H1 (cell line): Measurements from ENCODE around the gene GAN. TPM values are rescaled to one million over a fixed set of nuclear protein-coding genes. Genes with fewer than 3 reads are reported as not detected.

Source experiments
- CTCF ChIA-PET: fragments of 300-600 bp; sonication (Branson Sonifier 250); formaldehyde crosslinking; loops from one replicate; lab custom pipeline; 2021; ENCODE audit not compliant: partially characterized antibody; lab: Charles Lee
- POLR2A ChIA-PET: fragments of 300-600 bp; sonication (Branson Sonifier 250); formaldehyde crosslinking; loops from one replicate; lab custom pipeline; 2021; ENCODE audit warnings: inconsistent platforms; ENCODE audit not compliant: partially characterized antibody; lab: Charles Lee
- DNase-seq, 2 experiments: peaks; one replicate each; pipeline versions ENCODE4 v3.0.0 to v3.0.0-alpha.2; 2010 to 2022; ENCODE audit warnings: low spot score in 2 of 2, low read depth in 1 of 2, mixed read lengths in 1 of 2
- FAIRE-seq: peaks from 2 replicates; lab custom pipeline; 2011; peaks lifted over from hg19 to GRCh38; lab: Jason Lieb, UNC
- H2AFZ ChIP-seq: 2 replicates; pipeline ENCODE4 v1.8.1; 2012; ENCODE audit warnings: low read length, inconsistent platforms
- H2AK5ac ChIP-seq: 2 replicates; pipeline ENCODE4 v1.6.1; 2013; ENCODE audit warnings: low read depth, low read length
- H2BK120ac ChIP-seq: replicated peaks from 2 replicates; pipeline ENCODE3; 2013; ENCODE audit warnings: low read depth, low read length, inconsistent platforms
- H2BK12ac ChIP-seq: 2 replicates; pipeline ENCODE4 v1.6.1; 2013; ENCODE audit warnings: low read depth, low read length
- H2BK15ac ChIP-seq: 2 replicates; pipeline ENCODE4 v1.6.1; 2013; ENCODE audit warnings: low read length
- H2BK20ac ChIP-seq: 2 replicates; pipeline ENCODE4 v1.6.1; 2013; ENCODE audit warnings: low read length
- H2BK5ac ChIP-seq: 2 replicates; pipeline ENCODE4 v1.6.1; 2013; ENCODE audit warnings: low read depth, low read length
- H3K14ac ChIP-seq: 2 replicates; pipeline ENCODE4 v1.6.1; 2013; ENCODE audit warnings: inconsistent platforms; ENCODE audit not compliant: insufficient read length
- H3K18ac ChIP-seq: 2 replicates; pipeline ENCODE4 v1.6.1; 2013; ENCODE audit warnings: low read length; ENCODE audit errors: extremely low read depth
- H3K23ac ChIP-seq: 2 replicates; pipeline ENCODE4 v1.6.1; 2013; ENCODE audit warnings: inconsistent platforms; ENCODE audit not compliant: insufficient read length
- H3K23me2 ChIP-seq: 2 replicates; pipeline ENCODE4 v1.6.1; 2013; ENCODE audit warnings: low read depth, low read length
- H3K27ac ChIP-seq: 2 replicates; pipeline ENCODE4 v1.6.1; 2011; ENCODE audit warnings: low read depth, low read length, inconsistent platforms
- H3K27me3 ChIP-seq, 4 experiments: replicated peaks in 1 of 4; 1 replicate in 1 of 4; 2 replicates in 3 of 4; pipeline versions ENCODE4 v1.6.1 to v1.8.1; 2011 to 2013; ENCODE audit warnings: low read length in 3 of 4, mild to moderate bottlenecking in 3 of 4, inconsistent platforms in 2 of 4, mixed read lengths in 2 of 4, moderate library complexity in 1 of 4; ENCODE audit not compliant: control insufficient read depth in 3 of 4, insufficient read depth in 3 of 4; ENCODE audit errors: extremely low read depth in 1 of 4
- H3K36me3 ChIP-seq, 4 experiments: 2 replicates each; pipeline versions ENCODE4 v1.6.1 to v1.8.1; 2011 to 2013; ENCODE audit warnings: mild to moderate bottlenecking in 4 of 4, low read length in 3 of 4, moderate library complexity in 2 of 4, control low read depth in 1 of 4, inconsistent platforms in 1 of 4; ENCODE audit not compliant: insufficient read depth in 4 of 4, control insufficient read depth in 2 of 4
- H3K4ac ChIP-seq: replicated peaks from 2 replicates; pipeline ENCODE3; 2013; ENCODE audit warnings: low read length, low read depth, mixed read lengths, inconsistent platforms; ENCODE audit not compliant: insufficient read length
- H3K4me1 ChIP-seq, 4 experiments: replicated peaks in 1 of 4; 1 replicate in 1 of 4; 2 replicates in 3 of 4; pipeline versions ENCODE4 v1.6.1 to v1.8.1; 2011 to 2013; ENCODE audit warnings: low read length in 3 of 4, inconsistent platforms in 2 of 4, mixed read lengths in 1 of 4; ENCODE audit not compliant: insufficient read depth in 4 of 4, control insufficient read depth in 3 of 4
- H3K4me2 ChIP-seq, 2 experiments: 2 replicates each; pipeline versions ENCODE4 v1.6.1 to v1.8.1; 2011 to 2013; ENCODE audit warnings: low read depth in 2 of 2, low read length in 2 of 2, control low read depth in 1 of 2, inconsistent platforms in 1 of 2, mild to moderate bottlenecking in 1 of 2; ENCODE audit not compliant: insufficient read depth in 1 of 2
- H3K4me3 ChIP-seq, 4 experiments: fragments of 200-600, 300-600 bp in 1 of 4; sonication (generic), shearing (Covaris generic), sonication (Bioruptor Twin) in 1 of 4; 2 replicates each; pipeline versions ENCODE4 v1.5.1 to v1.8.1; 2011 to 2016; ENCODE audit warnings: low read length in 4 of 4, low read depth in 3 of 4, control low read depth in 2 of 4, inconsistent platforms in 2 of 4, mild to moderate bottlenecking in 2 of 4, mixed read lengths in 1 of 4, moderate library complexity in 1 of 4; ENCODE audit not compliant: insufficient read depth in 2 of 4; ENCODE audit errors: extremely low read depth in 1 of 4
- H3K56ac ChIP-seq: replicated peaks from 2 replicates; pipeline ENCODE3; 2013; ENCODE audit warnings: low read depth, mild to moderate bottlenecking, mixed read lengths, low read length, inconsistent platforms; ENCODE audit not compliant: insufficient read length
- H3K79me1 ChIP-seq: 2 replicates; pipeline ENCODE4 v1.6.1; 2013; ENCODE audit warnings: low read depth, low read length, control low read depth
- H3K79me2 ChIP-seq, 2 experiments: 2 replicates each; pipeline versions ENCODE4 v1.6.1 to v1.8.1; 2012 to 2013; ENCODE audit warnings: low read length in 2 of 2, mild to moderate bottlenecking in 2 of 2, inconsistent platforms in 1 of 2; ENCODE audit not compliant: insufficient read depth in 2 of 2, control insufficient read depth in 1 of 2
- H3K9ac ChIP-seq, 4 experiments: replicated peaks in 1 of 4; 1 replicate in 1 of 4; 2 replicates in 3 of 4; pipeline versions ENCODE4 v1.6.1 to v1.8.1; 2011 to 2013; ENCODE audit warnings: low read depth in 3 of 4, low read length in 3 of 4, control low read depth in 2 of 4, mild to moderate bottlenecking in 2 of 4, moderate library complexity in 2 of 4, inconsistent platforms in 1 of 4; ENCODE audit errors: extremely low read depth in 1 of 4
- H3K9me3 ChIP-seq, 2 experiments: 2 replicates each; pipeline versions ENCODE4 v1.6.1 to v1.8.1; 2012 to 2013; ENCODE audit warnings: mild to moderate bottlenecking in 2 of 2, moderate library complexity in 2 of 2, control low read depth in 1 of 2, inconsistent platforms in 1 of 2, low read depth in 1 of 2, low read length in 1 of 2, mixed read lengths in 1 of 2; ENCODE audit not compliant: insufficient read depth in 2 of 2
- H4K20me1 ChIP-seq, 2 experiments: replicated peaks in 1 of 2; 2 replicates each; pipeline versions ENCODE3 to v1.8.1; 2011 to 2013; ENCODE audit warnings: inconsistent platforms in 2 of 2, low read length in 2 of 2, mild to moderate bottlenecking in 1 of 2; ENCODE audit not compliant: insufficient read depth in 2 of 2, control insufficient read depth in 1 of 2
- H4K5ac ChIP-seq: 2 replicates; pipeline ENCODE4 v1.6.1; 2013; ENCODE audit warnings: low read length, low read depth, mixed read lengths, inconsistent platforms; ENCODE audit not compliant: insufficient read length
- H4K8ac ChIP-seq: 2 replicates; pipeline ENCODE4 v1.8.0; 2013; ENCODE audit warnings: mild to moderate bottlenecking, moderate library complexity, low read length, inconsistent platforms; ENCODE audit not compliant: insufficient read depth; ENCODE audit errors: extremely low read depth
- H4K91ac ChIP-seq: replicated peaks from 2 replicates; pipeline ENCODE3; 2013; ENCODE audit warnings: low read length, mixed read lengths, inconsistent platforms; ENCODE audit not compliant: insufficient read length
- CEBPB ChIP-seq: IDR thresholded peaks from 2 replicates; pipeline ENCODE4 v1.6.1; 2012; ENCODE audit warnings: low read depth, low read length
- CREB1 ChIP-seq: IDR thresholded peaks from 2 replicates; pipeline ENCODE4 v1.6.1; 2012; ENCODE audit warnings: inconsistent platforms
- CTBP2 ChIP-seq: IDR thresholded peaks from 2 replicates; pipeline ENCODE4 v1.7.0; 2011; ENCODE audit warnings: borderline replicate concordance, mild to moderate bottlenecking, moderate library complexity, mixed read lengths, low read length; ENCODE audit not compliant: insufficient read depth, insufficient read length
- FOSL1 ChIP-seq: IDR thresholded peaks from 2 replicates; pipeline ENCODE4 v1.6.1; 2011; ENCODE audit warnings: mild to moderate bottlenecking, low read depth, low read length, moderate library complexity; ENCODE audit not compliant: insufficient read depth
- KDM1A ChIP-seq: fragments of 200-600, 300-600 bp; sonication (generic); IDR thresholded peaks from 2 replicates; pipeline ENCODE4 v1.7.1; 2016; ENCODE audit warnings: mild to moderate bottlenecking, low read length, borderline replicate concordance
- RAD21 ChIP-seq, 2 experiments: IDR thresholded peaks in 1 of 2; conservative IDR thresholded peaks in 1 of 2; 2 replicates each; pipeline ENCODE4 v1.6.1; 2011; ENCODE audit warnings: low read depth in 2 of 2, low read length in 2 of 2, improper control_type of control experiment in 1 of 2, inconsistent platforms in 1 of 2, mild to moderate bottlenecking in 1 of 2, moderate library complexity in 1 of 2
- SUZ12 ChIP-seq: fragments of 200-600 bp; sonication (generic); IDR thresholded peaks from 2 replicates; pipeline ENCODE4 v1.6.1; 2012; ENCODE audit warnings: mild to moderate bottlenecking, inconsistent platforms, low read length, moderate library complexity, mixed read lengths
- TAF7 ChIP-seq: optimal IDR thresholded peaks from 2 replicates; pipeline ENCODE3; 2011; ENCODE audit warnings: low read depth, mild to moderate bottlenecking, inconsistent platforms, low read length, moderate library complexity, borderline replicate concordance
- TBP ChIP-seq: IDR thresholded peaks from 2 replicates; pipeline ENCODE4 v1.6.1; 2011; ENCODE audit warnings: low read depth, low read length, improper control_type of control experiment
- TEAD4 ChIP-seq: IDR thresholded peaks from 2 replicates; pipeline ENCODE4 v1.6.1; 2012; ENCODE audit warnings: low read depth, low read length, inconsistent platforms, mixed read lengths
- WGBS, 2 experiments: shearing (Covaris generic) in 1 of 2; methylation state at CpG; one replicate each; pipeline versions ENCODE4 v1.1.6 to v1.1.7; 2013 to 2015; ENCODE audit warnings: low lambda C conversion rate in 2 of 2, mixed read lengths in 2 of 2, inconsistent platforms in 1 of 2, low coverage in 1 of 2, missing lambda C conversion rate in 1 of 2; ENCODE audit not compliant: insufficient replicate concordance in 2 of 2, insufficient coverage in 1 of 2, insufficient read length in 1 of 2; ENCODE audit errors: extremely low coverage in 1 of 2, missing lambda C conversion rate in 1 of 2; 5-methylcytosine and 5-hydroxymethylcytosine counted together
- polyA plus RNA-seq, 7 experiments: library from polyadenylated mRNA; depleted of rRNA in 3 of 7; stranded (reverse) in 5 of 7; unstranded in 2 of 7; fragments of >200 nt in 5 of 7; fragments of 200-250 nt in 2 of 7; gene quantifications; 1 replicate in 5 of 7; 2 replicates in 1 of 7; 4 replicates in 1 of 7; pipeline versions ENCODE4 v1.2.1 to v1.2.3, GENCODE V29; 2011 to 2013; ENCODE audit warnings: missing spikeins in 2 of 7, mixed read lengths in 2 of 7
- total RNA-seq: library from RNA; stranded (reverse); fragmentation: NEBNext Ultra II Directional; extraction: Animal tissue kit (Norgen Biotek cat#: 25700); gene quantifications from 2 replicates; pipeline ENCODE4 v1.2.1, GENCODE V29; 2021

GAN gene
- total and polyA plus RNA-seq, 2 of the 8 experiments (the other 6 are each of a cell fraction or from before 2014, with no cell fraction given): 4.5 to 23.9 TPM

GRCh38 chr16:81292936-81293335 lies 21.8 kb upstream of the GAN start:
- no peak overlapping the region for H2AK5ac ChIP-seq
- no peak overlapping the region for H3K14ac ChIP-seq
- no peak overlapping the region for H3K4me3 ChIP-seq
- H3K4me1 ChIP-seq: no peaks in the 10 kb centered on the region
- no peak for FAIRE-seq
- no peak overlapping the region for H4K8ac ChIP-seq
- H3K4ac ChIP-seq: no peak overlapping the region
- WGBS, 2 experiments: 87% methylated on average over 5 of the region's 5 CpGs; no CpG with 5 or more reads in 1 of the 2 experiments
- H2BK120ac ChIP-seq: no peak overlapping the region
- H2AFZ ChIP-seq: no peak overlapping the region
- H2BK20ac ChIP-seq: no peak overlapping the region
- H3K27ac ChIP-seq: no peak overlapping the region
- TF ChIP-seq FOSL1 (no peak), CREB1 (no peak), KDM1A (no peak), TBP (no peak), CEBPB (no peak), CTBP2 (no peak), RAD21 (IDR thresholded peaks at IDR 0.05 in 1 of 2, conservative IDR thresholded peaks at IDR 0.05 in 1 of 2; ENCODE audit: low read depth in 2 of 2, low read length in 2 of 2) (no peak), TAF7 (no peak), TEAD4 (no peak), SUZ12 (no peak)
- no peaks in the 10 kb centered on the region for H3K9me3 ChIP-seq
- H3K23me2 ChIP-seq: no peaks in the 10 kb centered on the region
- H4K5ac ChIP-seq: no peak overlapping the region
- no peak overlapping the region for H3K9ac ChIP-seq
- H3K36me3 ChIP-seq: no peaks in the 10 kb centered on the region
- H3K18ac ChIP-seq: no peak overlapping the region
- H3K56ac ChIP-seq: no peak overlapping the region
- no peak overlapping the region for H3K4me2 ChIP-seq
- no peaks in the 10 kb centered on the region for H3K79me1 ChIP-seq
- no peak overlapping the region for H2BK15ac ChIP-seq
- H2BK5ac ChIP-seq: no peak overlapping the region
- H2BK12ac ChIP-seq: no peak overlapping the region
- no peaks in the 10 kb centered on the region for H3K27me3 ChIP-seq
- DNase-seq: no peak
- no peak overlapping the region for H4K91ac ChIP-seq
- no peaks in the 10 kb centered on the region for H3K79me2 ChIP-seq
- no peak overlapping the region for H3K23ac ChIP-seq
- peaks cover 0 to 2% of the 10 kb centered on the region in 2 experiments for H4K20me1 ChIP-seq
- ChIA-PET POLR2A (interaction anchor here (0.8 to 1.7 kb wide), 2 partner anchors 19 to 21 kb away, joined by 3 to 4 read pairs; no protein-coding TSS in a partner anchor), CTCF (no interaction called here)
